Measurements from ENCODE around the gene NBR1.
"Not testable (repeated sequence)": the region's sequence is repeated elsewhere in the genome, so short reads cannot be mapped to it uniquely, and the experiment has no call there.

The NBR1 gene

DNA sequence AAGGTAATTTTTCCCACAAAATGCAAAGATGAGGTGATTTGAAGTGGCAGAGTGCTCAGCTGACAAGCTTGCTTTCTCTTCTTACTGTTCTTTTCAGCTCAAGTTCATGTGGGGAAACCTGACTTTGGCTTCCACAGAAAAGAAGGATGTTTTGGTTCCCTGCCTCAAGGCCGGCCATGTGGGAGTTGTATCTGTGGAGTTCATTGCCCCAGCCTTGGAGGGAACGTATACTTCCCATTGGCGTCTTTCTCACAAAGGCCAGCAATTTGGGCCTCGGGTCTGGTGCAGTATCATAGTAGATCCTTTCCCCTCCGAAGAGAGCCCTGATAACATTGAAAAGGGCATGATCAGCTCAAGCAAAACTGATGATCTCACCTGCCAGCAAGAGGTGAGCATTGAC lies 22.2 kb downstream of the NBR1 start:
- H3K36me3 ChIP-seq = peaks cover 100% of the 10 kb centered on the region
- H3K4me3 ChIP-seq (ENCODE audit: low read depth in 1 of 2, low read length in 1 of 2) = no peak overlapping the region
- H3K27ac ChIP-seq = no peak overlapping the region
- no peaks in the 10 kb centered on the region for H3K27me3 ChIP-seq
- no peaks in the 10 kb centered on the region for H3K9me3 ChIP-seq
- H3K4me1 ChIP-seq (ENCODE audit: control insufficient read depth in 1 of 2, insufficient read depth in 1 of 2, low read depth in 1 of 2, low read length in 1 of 2) = no peaks in the 10 kb centered on the region
- TF ChIP-seq, protein P1, sequence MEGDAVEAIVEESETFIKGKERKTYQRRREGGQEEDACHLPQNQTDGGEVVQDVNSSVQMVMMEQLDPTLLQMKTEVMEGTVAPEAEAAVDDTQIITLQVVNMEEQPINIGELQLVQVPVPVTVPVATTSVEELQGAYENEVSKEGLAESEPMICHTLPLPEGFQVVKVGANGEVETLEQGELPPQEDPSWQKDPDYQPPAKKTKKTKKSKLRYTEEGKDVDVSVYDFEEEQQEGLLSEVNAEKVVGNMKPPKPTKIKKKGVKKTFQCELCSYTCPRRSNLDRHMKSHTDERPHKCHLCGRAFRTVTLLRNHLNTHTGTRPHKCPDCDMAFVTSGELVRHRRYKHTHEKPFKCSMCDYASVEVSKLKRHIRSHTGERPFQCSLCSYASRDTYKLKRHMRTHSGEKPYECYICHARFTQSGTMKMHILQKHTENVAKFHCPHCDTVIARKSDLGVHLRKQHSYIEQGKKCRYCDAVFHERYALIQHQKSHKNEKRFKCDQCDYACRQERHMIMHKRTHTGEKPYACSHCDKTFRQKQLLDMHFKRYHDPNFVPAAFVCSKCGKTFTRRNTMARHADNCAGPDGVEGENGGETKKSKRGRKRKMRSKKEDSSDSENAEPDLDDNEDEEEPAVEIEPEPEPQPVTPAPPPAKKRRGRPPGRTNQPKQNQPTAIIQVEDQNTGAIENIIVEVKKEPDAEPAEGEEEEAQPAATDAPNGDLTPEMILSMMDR (IDR thresholded peaks at IDR 0.05) = no peak

DNA sequence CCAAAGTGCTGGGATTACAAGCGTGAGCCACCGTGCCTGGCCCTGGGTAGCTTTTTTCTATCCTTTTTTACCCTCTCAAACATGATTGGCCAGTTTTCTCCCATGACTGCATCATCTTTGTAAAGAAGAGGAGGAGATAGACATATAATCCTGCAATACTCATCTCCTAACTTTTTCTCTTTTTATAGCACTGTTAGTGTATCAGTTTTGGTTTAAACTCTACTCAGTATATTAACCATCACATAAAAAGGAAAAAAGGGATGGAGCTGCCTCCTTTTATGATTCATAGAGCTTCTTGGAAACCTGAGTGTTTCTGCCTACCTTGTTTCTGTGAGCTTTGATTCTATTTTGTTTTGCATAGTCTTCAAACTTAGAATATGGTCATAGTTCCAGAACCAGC lies 28.6 kb downstream of the NBR1 start:
- TF ChIP-seq, protein P1 (IDR thresholded peaks at IDR 0.05) = no peak
- Histone ChIP-seq H3K4me3 (ENCODE audit: low read depth in 1 of 2, low read length in 1 of 2) (no peak overlapping the region), H3K27me3 (no peaks in the 10 kb centered on the region), H3K36me3 (peaks cover 100% of the 10 kb centered on the region), H3K27ac (no peak overlapping the region), H3K9me3 (no peaks in the 10 kb centered on the region), H3K4me1 (ENCODE audit: control insufficient read depth in 1 of 2, insufficient read depth in 1 of 2, low read depth in 1 of 2, low read length in 1 of 2) (no peaks in the 10 kb centered on the region)

- Histone ChIP-seq H3K27ac (no peak overlapping the region), H3K9me3 (no peaks in the 10 kb centered on the region), H3K36me3 (peaks cover 100% of the 10 kb centered on the region), H3K4me1 (ENCODE audit: control insufficient read depth in 1 of 2, insufficient read depth in 1 of 2, low read depth in 1 of 2, low read length in 1 of 2) (no peaks in the 10 kb centered on the region), H3K27me3 (no peaks in the 10 kb centered on the region), H3K4me3 (ENCODE audit: low read depth in 1 of 2, low read length in 1 of 2) (no peak overlapping the region)
- TF ChIP-seq, protein P1 (IDR thresholded peaks at IDR 0.05) = no peak
These were observed 29.1 kb downstream of the NBR1 start for GRCh38 chr17:43200127-43200526.

GRCh38 chr17:43203013-43203412 lies 32.0 kb downstream of the NBR1 start:
- H3K4me3 ChIP-seq (ENCODE audit: low read depth in 1 of 2, low read length in 1 of 2); H3K4me1 ChIP-seq (ENCODE audit: control insufficient read depth in 1 of 2, insufficient read depth in 1 of 2, low read depth in 1 of 2, low read length in 1 of 2); H3K27me3 ChIP-seq; H3K27ac ChIP-seq; H3K9me3 ChIP-seq: not testable (repeated sequence)
- H3K36me3 ChIP-seq = peaks cover 99% of the 10 kb centered on the region

DNA sequence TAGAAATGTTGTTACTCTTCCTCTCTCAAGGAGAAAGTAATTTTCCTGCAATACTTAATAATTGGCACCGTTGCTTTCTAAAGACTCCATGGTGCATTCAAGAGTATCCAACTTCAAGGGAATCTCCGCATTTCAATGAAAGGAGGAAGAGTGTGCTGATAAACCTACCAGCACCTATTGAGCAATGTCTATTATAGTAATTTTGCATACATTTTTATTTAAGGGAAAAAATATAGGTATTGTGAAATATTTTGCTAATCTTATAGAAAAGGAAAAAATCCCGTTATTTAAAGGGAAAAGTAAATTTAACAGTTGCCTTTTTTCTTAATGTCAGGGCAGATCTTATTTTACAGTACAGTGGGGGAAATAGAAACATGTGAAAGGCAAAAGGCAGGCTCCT lies 39.6 kb downstream of the NBR1 start:
- H3K9me3 ChIP-seq = no peaks in the 10 kb centered on the region
- H3K4me1 ChIP-seq (ENCODE audit: control insufficient read depth in 1 of 2, insufficient read depth in 1 of 2, low read depth in 1 of 2, low read length in 1 of 2) = peaks cover 25 to 26% of the 10 kb centered on the region in 2 experiments
- no peaks in the 10 kb centered on the region for H3K27me3 ChIP-seq
- H3K27ac ChIP-seq = no peak overlapping the region
- TF ChIP-seq, protein P1 (IDR thresholded peaks at IDR 0.05) = no peak
- no peak overlapping the region for H3K4me3 ChIP-seq (ENCODE audit: low read depth in 1 of 2, low read length in 1 of 2)
- H3K36me3 ChIP-seq = peaks cover 84% of the 10 kb centered on the region

DNA sequence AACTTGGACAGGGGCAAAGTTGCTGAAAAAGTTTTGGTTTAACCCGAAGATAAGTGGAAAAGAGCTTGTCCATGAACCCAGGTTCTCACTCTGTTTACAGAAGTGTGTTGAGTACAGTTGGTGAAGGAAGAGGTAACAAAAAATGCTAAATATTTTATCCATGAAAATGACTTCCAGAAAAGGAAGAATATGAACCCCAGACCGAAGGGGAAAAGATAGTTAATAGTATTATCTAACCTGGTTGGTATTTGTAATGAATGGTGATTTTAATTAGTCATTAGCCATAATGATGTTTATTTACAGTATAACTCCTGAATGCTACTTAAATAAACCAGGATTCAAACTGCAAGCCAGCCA lies 40.1 kb downstream of the NBR1 start:
- peaks cover 84% of the 10 kb centered on the region for H3K36me3 ChIP-seq
- H3K4me1 ChIP-seq (ENCODE audit: control insufficient read depth in 1 of 2, insufficient read depth in 1 of 2, low read depth in 1 of 2, low read length in 1 of 2) = peaks cover 25 to 26% of the 10 kb centered on the region in 2 experiments
- no peak overlapping the region for H3K27ac ChIP-seq
- H3K9me3 ChIP-seq = no peaks in the 10 kb centered on the region
- H3K4me3 ChIP-seq (ENCODE audit: low read depth in 1 of 2, low read length in 1 of 2) = peak overlapping the region in 1 of 2 experiments; percentile 22
- H3K27me3 ChIP-seq = no peaks in the 10 kb centered on the region
- TF ChIP-seq, protein P1 (IDR thresholded peaks at IDR 0.05) = no peak
